Measurements from ENCODE around the gene MGAT3. TPM values are rescaled to one million over a fixed set of nuclear protein-coding genes. Genes with fewer than 3 reads are reported as not detected.

Gene MGAT3
- total RNA-seq, 2 experiments from 2014 or later = 0.90 to 1.9 TPM

DNA sequence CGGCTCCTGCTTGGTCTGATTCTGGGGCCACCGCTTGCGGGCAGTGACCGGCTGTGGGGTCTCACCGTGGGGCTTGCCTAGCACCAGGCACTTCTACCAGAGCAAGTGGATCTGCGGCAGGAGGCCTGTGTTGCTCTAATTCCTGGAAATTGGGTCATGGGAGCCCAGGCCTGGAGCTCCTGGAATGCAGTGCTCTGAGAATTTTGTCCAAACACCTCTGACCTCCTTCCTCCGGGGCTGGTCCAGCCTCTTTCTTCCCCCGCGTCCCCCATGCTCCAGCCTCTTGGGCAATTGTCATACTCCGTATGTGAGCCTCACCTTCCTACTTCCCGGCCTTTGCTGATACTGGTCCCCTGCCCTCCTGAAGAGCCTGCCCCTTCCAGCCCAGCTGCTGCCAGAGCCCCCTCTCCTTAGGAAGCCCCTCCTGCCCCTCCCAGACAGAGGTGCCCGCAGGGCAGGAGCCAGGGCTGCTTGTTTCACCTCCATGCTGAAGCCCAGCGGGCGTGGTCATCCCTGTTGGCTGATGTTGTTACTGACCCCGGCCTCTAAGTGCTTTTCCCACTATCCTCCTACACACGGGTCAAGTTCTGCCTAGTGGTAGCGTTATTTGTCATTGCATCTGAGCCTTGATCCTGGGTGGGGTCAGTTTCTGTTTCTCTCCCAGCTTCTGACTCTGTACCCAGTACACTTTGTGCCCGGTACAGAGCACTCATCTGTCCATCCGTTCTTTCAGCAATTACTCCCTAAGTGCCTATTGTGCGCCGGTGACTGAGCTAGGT lies 9.6 kb downstream of the MGAT3 start:
- Mint-ChIP-seq H3K27ac (no peak overlapping the region), H3K4me1 (ENCODE audit: low read depth) (peaks cover 4% of the 10 kb centered on the region), H3K4me3 (no peak overlapping the region), H3K36me3 (ENCODE audit: low read depth) (no peaks in the 10 kb centered on the region), H3K9me3 (no peaks in the 10 kb centered on the region), H3K27me3 (no peaks in the 10 kb centered on the region)
- ChIA-PET CTCF (no interaction called here), POLR2A (no interaction called here)
- ATAC-seq (no peak), DNase-seq (no peak)
- intact Hi-C loops (cut with micrococcal nuclease) = no loop called here
- TF ChIP-seq CTCF (IDR thresholded peaks at IDR 0.05) = no peak

- Mint-ChIP-seq H3K27me3 (no peaks in the 10 kb centered on the region), H3K4me1 (ENCODE audit: low read depth) (peaks cover 12% of the 10 kb centered on the region), H3K36me3 (ENCODE audit: low read depth) (no peaks in the 10 kb centered on the region), H3K9me3 (no peaks in the 10 kb centered on the region), H3K27ac (no peak overlapping the region), H3K4me3 (no peak overlapping the region)
- CTCF ChIA-PET = interaction anchor here (1.1 kb wide), 1 partner anchor 124 kb away, joined by 3 read pairs; no protein-coding TSS in a partner anchor
- intact Hi-C loops (cut with micrococcal nuclease) = no loop called here
- ATAC-seq = no peak
- TF ChIP-seq CTCF (IDR thresholded peaks at IDR 0.05) = no peak
- POLR2A ChIA-PET = interaction anchor here (0.6 to 1.2 kb wide), 2 partner anchors 9 to 29 kb away, joined by 3 to 6 read pairs; no protein-coding TSS in a partner anchor
- no peak for DNase-seq
Observed at GRCh38 chr22:39467390-39467895, 10.6 kb downstream of the MGAT3 start.

DNA sequence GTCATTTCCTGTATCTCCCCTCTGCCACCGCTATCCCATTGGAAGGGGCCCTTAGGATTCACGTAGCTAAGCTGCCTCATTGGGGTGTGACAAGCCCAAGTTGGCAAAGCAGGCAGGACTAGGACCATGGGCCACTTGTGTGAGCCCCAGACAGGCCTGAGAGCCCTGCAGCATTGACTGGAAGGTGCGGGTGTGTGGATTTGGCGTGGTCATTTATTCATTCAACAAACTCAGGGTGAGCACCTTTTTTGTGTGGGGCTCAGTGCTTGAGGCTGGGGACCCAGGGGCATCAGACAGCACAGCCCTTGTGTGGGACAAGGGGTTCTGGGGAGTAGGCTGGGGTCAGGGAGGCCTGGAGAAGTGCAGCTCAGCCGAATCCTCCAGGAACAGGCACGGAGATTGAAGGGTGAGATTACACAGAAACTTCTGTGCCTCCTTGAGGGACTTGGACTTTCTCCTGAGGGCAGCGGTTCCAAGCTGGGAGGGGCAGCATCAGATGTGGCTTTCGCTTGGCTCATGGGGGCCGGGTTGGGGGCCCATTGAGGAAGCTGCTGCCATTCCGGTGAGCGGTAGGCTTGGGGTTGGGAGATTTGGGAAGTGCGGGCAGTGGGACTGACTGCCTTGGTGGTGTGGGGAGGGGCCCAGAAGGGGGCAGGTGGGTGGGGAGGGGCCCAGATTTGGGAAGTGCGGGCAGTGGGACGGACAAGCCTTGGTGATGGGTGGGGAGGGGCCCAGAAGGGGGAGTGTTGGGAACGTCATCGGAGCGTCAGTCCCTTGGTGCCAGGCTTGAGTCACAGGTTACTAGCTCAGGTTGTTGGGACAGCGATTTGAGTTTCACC lies 11.9 kb downstream of the MGAT3 start:
- no peaks in the 10 kb centered on the region for H3K27me3 Mint-ChIP-seq
- TF ChIP-seq CTCF (IDR thresholded peaks at IDR 0.05) = no peak
- no peak overlapping the region for H3K4me3 Mint-ChIP-seq
- intact Hi-C loops (cut with micrococcal nuclease) = no loop called here
- ATAC-seq = no peak
- DNase-seq = no peak
- H3K4me1 Mint-ChIP-seq (ENCODE audit: low read depth) = peaks cover 13% of the 10 kb centered on the region
- no peak overlapping the region for H3K27ac Mint-ChIP-seq
- H3K9me3 Mint-ChIP-seq = no peaks in the 10 kb centered on the region
- no peaks in the 10 kb centered on the region for H3K36me3 Mint-ChIP-seq (ENCODE audit: low read depth)
- ChIA-PET CTCF (interaction anchor here (1.1 to 1.2 kb wide), 2 partner anchors 10 to 126 kb away, joined by 3 read pairs; no protein-coding TSS in a partner anchor), POLR2A (interaction anchor here (1.2 kb wide), 1 partner anchor 10 kb away, joined by 3 read pairs; no protein-coding TSS in a partner anchor)

DNA sequence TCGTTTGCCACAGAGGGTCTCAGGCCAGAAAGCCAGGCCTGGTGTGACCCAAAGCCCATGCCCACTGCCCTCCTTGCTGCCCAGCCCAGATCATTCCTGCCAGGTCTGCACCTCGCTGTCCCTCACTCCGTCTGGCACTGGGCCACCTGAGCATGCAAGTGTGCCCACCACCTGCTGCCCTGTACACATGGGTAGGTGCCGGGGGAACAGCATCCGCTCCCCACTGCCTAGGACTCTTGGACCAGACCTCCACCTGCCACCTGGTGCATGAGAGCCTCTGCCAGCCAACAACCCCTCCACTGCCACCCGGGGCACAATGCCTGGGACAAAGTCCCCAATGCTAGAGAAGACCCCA lies 12.5 kb downstream of the MGAT3 start:
- intact Hi-C loops (cut with micrococcal nuclease) = no loop called here
- no peak for ATAC-seq
- H3K27me3 Mint-ChIP-seq = no peaks in the 10 kb centered on the region

More for the DNA sequence above, 12.5 kb downstream of the MGAT3 start:
- ChIA-PET CTCF (interaction anchor here (1.2 kb wide), 1 partner anchor 9 kb away, joined by 3 read pairs; no protein-coding TSS in a partner anchor), POLR2A (no interaction called here)
- no peak for DNase-seq
- Mint-ChIP-seq H3K4me1 (ENCODE audit: low read depth) (peaks cover 13% of the 10 kb centered on the region), H3K27ac (no peak overlapping the region), H3K36me3 (ENCODE audit: low read depth) (no peaks in the 10 kb centered on the region), H3K4me3 (no peak overlapping the region), H3K9me3 (no peaks in the 10 kb centered on the region)
- TF ChIP-seq CTCF (IDR thresholded peaks at IDR 0.05) = no peak

Data from activated CD8-positive, alpha-beta T cell treated with anti-CD3 and anti-CD28 coated beads for 36 hours (primary cell).